Skeletal muscle satellite cell (primary cell): ENCODE measurements around the gene MAT1A.

Experiments
- H3K27me3 ChIP-seq: 2 replicates; pipeline ENCODE4 v1.7.0; 2013; ENCODE audit warnings: low read length; ENCODE audit not compliant: control insufficient read depth, insufficient read depth
- H3K36me3 ChIP-seq: 2 replicates; pipeline ENCODE4 v1.7.0; 2013; ENCODE audit warnings: mild to moderate bottlenecking, control low read depth, low read length; ENCODE audit not compliant: insufficient read depth
- H3K4me1 ChIP-seq: 2 replicates; pipeline ENCODE4 v1.7.0; 2013; ENCODE audit warnings: low read length; ENCODE audit not compliant: control insufficient read depth, insufficient read depth
- H3K4me2 ChIP-seq: 2 replicates; pipeline ENCODE4 v1.7.0; 2013; ENCODE audit warnings: mild to moderate bottlenecking, low read length
- H3K4me3 ChIP-seq: 2 replicates; pipeline ENCODE4 v1.7.0; 2013; ENCODE audit warnings: low read length
- H3K9ac ChIP-seq: 2 replicates; pipeline ENCODE4 v1.7.0; 2013; ENCODE audit warnings: mild to moderate bottlenecking, low read depth, low read length, moderate library complexity
- H3K9me3 ChIP-seq: replicated peaks from 2 replicates; pipeline ENCODE4 v1.7.0; 2013; ENCODE audit warnings: mild to moderate bottlenecking, control low read depth, low read length

The MAT1A gene

DNA sequence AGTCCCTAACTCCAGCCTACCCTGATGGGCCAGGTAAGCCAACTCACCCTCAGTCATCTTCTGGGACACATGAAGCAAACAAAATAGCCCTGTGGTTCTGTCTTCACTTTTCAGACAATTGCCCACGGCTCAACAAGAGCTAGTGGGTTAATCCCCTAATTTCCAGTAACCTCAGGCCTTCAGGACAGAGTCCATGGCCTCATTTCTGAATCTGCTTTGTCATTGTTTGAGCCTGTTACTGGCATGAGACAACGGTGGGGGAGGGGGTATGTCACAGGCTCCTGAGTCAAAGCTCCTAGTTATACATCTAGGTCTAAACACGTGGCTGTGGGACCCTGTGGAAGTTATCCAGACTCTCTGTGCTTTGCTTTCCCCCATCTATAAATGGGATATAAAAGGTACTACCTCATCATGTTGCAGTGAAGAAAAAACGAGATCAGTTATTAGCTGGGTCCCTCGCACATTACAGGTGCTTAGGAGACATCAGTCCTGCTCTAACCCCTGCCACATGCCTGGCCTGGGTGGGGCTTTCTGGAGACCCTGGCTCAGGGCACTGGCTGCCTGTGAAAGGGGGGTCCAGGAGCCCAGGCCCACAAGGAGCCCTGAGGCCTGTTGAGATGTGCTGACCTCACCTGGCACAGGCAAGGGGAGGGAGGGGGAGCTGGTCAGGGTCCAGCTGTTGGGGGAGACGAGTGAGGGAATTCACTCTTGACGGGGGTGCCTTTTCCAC is 16.5 kb downstream of the MAT1A start:
- no peak overlapping the region for H3K4me2 ChIP-seq

DNA sequence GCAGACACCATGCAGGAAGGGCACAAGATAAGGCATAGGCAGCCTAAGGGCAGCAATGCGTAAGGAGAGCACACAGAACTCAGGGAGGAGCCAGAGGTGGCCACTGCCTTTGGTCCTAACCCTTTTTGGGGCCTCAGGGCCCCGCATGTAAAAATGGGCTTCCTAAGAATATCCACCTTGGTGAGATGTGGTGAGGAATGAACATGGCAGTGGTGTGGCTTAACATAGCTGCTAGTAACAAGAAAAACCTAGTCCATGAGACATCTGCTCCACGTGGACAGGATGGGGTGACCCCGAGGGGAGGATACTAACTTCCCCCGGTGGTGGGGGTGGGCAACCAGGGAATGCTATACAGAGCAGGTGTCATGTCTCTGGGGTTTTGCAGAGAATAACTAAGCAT is 18.0 kb downstream of the MAT1A start:
- H3K9me3 ChIP-seq = no peaks in the 10 kb centered on the region
- no peaks in the 10 kb centered on the region for H3K36me3 ChIP-seq
- H3K4me2 ChIP-seq = no peak overlapping the region
- H3K27me3 ChIP-seq = peaks cover 11% of the 10 kb centered on the region
- H3K9ac ChIP-seq = no peak overlapping the region
- no peak overlapping the region for H3K4me3 ChIP-seq
- H3K4me1 ChIP-seq = no peaks in the 10 kb centered on the region

More for the DNA sequence above, 16.5 kb downstream of the MAT1A start:
- Histone ChIP-seq H3K9me3 (no peaks in the 10 kb centered on the region), H3K4me3 (no peak overlapping the region), H3K4me1 (no peaks in the 10 kb centered on the region), H3K27me3 (peaks cover 16% of the 10 kb centered on the region), H3K36me3 (no peaks in the 10 kb centered on the region), H3K9ac (no peak overlapping the region)

DNA sequence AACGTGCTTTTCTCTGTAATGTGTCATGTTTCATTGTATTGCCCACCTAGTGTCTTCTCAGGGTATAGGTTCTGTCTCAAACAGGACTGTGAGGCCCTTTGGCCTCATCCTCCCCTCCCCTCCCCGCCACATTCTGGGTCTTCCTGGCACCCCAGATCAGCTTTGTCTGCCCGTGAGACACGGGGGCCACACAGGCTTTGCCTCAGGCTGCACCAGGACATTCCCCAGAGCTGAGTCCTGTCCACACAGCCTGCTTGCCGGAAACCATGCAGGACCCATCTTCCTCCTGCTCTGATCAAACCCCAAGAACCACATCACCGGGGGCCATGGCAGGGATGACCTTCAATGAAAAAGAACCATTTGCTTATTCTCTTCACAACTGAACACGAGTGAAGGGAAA is 18.6 kb downstream of the MAT1A start:
- Histone ChIP-seq H3K9me3 (no peaks in the 10 kb centered on the region), H3K9ac (no peak overlapping the region), H3K4me3 (no peak overlapping the region), H3K4me1 (no peaks in the 10 kb centered on the region), H3K36me3 (no peaks in the 10 kb centered on the region), H3K4me2 (no peak overlapping the region), H3K27me3 (peaks cover 11% of the 10 kb centered on the region)

DNA sequence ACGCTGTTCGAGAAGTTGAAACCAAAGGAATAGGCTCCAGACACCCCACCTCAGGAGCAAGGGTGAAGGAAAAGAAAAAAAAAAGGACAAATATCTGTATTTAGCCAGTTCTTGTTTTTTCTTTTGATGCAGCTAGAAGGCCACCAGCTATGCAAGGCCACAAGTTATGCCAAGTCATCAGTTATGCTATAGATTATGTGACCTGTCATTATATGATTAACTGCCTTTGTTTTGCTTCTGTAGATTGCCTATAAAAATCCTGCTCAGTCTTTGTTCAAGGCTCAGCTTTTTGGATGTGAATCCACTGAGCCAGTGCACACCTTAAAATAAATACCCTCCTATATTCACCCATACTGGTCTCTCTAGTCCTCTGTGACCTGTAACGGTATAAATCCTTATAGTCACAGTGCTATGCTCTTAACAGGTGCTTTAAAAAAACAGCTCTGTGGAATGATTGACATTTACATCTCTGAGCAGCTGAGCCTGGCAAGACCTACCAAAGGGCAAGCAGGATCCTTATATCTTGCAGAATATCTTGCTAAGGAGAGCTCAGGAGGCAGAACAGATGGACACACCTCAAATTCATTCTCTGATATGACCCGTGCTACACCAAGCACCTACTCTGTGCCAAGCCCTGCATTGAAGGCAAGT is 20.4 kb downstream of the MAT1A start:
- H3K36me3 ChIP-seq = no peaks in the 10 kb centered on the region
- H3K4me1 ChIP-seq = no peaks in the 10 kb centered on the region
- H3K4me2 ChIP-seq = no peak overlapping the region
- H3K27me3 ChIP-seq = peaks cover 15% of the 10 kb centered on the region
- no peak overlapping the region for H3K9ac ChIP-seq
- no peak overlapping the region for H3K4me3 ChIP-seq
- H3K9me3 ChIP-seq = no peaks in the 10 kb centered on the region

DNA sequence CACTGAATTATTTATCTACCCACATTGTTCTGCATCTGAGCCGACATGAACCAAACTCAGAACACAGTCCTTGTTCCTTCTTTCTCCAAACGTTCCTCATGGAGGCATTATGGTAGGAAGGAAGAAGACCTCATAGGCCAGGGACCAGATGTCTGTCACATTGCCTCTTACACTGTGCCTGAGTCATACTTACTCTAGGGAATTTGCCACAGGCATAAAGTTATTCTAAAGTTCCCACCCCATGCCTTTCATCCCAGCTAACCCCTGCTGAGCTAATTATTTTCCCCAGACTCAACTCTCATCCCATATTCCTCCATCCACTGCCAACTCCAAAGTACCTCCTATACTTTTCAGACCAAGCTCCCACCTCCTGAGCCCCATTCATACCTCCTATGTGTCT is 21.2 kb downstream of the MAT1A start:
- Histone ChIP-seq H3K4me3 (no peak overlapping the region), H3K9me3 (no peaks in the 10 kb centered on the region), H3K27me3 (peaks cover 20% of the 10 kb centered on the region), H3K36me3 (no peaks in the 10 kb centered on the region), H3K9ac (no peak overlapping the region), H3K4me1 (no peaks in the 10 kb centered on the region), H3K4me2 (no peak overlapping the region)

DNA sequence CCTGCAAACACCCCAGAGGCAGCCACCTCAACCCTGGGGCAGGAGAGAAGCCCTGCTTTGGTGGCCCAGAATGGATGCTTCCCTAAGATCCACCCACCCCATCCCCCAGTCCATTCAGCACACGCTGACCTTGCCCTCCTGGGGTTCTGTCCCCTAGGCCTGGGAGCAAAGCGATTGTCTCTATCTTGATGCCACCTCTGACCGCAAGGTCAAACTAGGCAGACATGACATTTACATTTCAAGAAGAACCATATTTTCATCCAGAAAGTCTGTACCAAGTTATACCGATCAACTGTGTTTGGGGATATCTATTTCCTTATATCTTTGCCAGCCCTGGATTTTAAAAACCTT is 23.0 kb downstream of the MAT1A start:
- H3K4me2 ChIP-seq = no peak overlapping the region
- H3K4me3 ChIP-seq = no peak overlapping the region
- H3K27me3 ChIP-seq = peaks cover 23% of the 10 kb centered on the region
- H3K4me1 ChIP-seq = no peaks in the 10 kb centered on the region
- H3K9ac ChIP-seq = no peak overlapping the region
- H3K36me3 ChIP-seq = no peaks in the 10 kb centered on the region
- no peaks in the 10 kb centered on the region for H3K9me3 ChIP-seq

DNA sequence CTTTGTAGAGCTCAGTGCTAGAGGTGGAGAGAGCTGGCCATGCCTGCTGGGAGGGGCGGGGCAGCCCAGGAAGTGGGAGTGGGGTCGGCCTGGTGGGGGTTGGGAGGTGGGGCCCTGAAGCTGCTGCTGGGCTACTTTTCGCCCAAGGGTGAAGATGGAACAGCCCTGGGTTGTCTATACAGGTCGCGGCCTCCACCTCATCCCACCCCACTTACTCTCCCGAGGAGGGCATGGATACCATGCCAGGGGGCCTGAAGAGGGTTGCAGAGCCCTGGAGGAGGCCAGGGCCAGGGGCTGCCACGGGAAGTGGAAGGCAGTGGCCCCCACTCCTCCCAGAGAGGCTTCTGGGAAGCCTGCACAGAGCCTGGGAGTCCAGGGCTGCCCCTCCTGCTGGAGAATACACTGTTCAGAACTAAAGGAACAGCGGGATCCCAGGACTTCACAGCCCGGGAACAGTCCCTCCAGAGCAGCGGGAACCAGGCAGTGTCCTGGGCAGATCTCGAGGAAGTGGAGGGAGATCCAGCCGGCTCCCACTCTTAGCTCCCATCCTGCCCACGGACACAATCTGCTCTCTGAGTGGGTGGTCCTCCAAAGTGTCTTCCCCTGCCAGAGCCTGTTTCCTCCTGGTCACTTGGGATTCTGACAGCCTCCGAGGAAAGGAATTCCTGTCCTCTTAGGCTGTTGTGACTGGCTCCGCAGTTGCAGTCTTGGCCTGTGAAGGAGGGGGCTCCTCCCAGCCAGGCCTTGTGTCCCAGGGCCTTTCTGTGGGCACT is 23.5 kb downstream of the MAT1A start:
- H3K9ac ChIP-seq = no peak overlapping the region
- peaks cover 17% of the 10 kb centered on the region for H3K27me3 ChIP-seq
- H3K36me3 ChIP-seq = no peaks in the 10 kb centered on the region
- H3K4me2 ChIP-seq = no peak overlapping the region
- H3K4me1 ChIP-seq = no peaks in the 10 kb centered on the region
- no peaks in the 10 kb centered on the region for H3K9me3 ChIP-seq
- H3K4me3 ChIP-seq = no peak overlapping the region

DNA sequence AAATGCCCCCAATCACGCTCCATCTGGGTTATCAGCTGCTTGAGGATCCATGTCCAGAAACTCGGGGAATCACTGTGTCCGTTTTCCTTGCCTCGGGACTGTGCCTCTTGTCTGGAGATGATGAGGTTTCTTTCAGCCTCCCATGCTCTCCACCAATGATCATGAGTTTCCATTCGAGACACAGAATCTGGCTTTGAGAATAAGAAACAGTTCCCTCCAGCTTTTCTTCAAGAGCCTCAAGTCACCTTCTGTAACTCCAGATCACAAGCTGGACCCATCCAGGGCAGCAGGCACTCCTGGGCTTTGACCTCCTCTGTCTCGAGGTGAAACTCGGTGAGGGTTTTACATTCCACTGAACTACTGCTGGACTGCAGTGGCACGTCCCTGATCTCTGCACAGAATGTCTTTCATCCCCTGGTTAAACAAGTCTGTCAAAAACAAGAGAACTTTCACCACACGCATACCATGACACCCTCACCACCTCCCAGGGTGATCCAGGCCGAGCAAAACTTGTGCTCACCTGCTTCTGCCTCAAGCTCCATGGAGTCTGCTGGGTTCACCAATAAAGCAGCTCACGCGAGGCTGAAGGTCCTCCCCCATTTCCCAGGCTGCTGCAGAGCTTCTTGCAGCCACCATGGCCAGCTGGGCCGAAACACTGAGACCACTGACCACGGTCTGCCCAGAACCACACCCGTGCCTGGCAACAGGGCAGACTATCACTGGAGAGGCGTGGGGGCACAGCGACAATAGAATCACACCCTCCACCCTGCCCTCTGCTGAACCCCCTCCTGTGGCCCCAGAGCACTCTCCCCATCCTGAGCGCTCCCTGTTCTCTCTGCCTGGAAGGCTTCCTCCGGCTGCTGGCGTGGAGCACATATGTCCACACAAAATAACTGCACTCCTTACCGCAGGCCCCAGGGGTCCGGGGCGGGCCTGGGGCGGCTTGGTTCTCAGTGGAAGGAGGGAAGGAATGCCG is 25.1 kb downstream of the MAT1A start:
- Histone ChIP-seq H3K4me2 (no peak overlapping the region), H3K4me1 (no peaks in the 10 kb centered on the region), H3K9ac (no peak overlapping the region), H3K4me3 (no peak overlapping the region), H3K27me3 (peaks cover 16% of the 10 kb centered on the region), H3K9me3 (no peaks in the 10 kb centered on the region), H3K36me3 (no peaks in the 10 kb centered on the region)

DNA sequence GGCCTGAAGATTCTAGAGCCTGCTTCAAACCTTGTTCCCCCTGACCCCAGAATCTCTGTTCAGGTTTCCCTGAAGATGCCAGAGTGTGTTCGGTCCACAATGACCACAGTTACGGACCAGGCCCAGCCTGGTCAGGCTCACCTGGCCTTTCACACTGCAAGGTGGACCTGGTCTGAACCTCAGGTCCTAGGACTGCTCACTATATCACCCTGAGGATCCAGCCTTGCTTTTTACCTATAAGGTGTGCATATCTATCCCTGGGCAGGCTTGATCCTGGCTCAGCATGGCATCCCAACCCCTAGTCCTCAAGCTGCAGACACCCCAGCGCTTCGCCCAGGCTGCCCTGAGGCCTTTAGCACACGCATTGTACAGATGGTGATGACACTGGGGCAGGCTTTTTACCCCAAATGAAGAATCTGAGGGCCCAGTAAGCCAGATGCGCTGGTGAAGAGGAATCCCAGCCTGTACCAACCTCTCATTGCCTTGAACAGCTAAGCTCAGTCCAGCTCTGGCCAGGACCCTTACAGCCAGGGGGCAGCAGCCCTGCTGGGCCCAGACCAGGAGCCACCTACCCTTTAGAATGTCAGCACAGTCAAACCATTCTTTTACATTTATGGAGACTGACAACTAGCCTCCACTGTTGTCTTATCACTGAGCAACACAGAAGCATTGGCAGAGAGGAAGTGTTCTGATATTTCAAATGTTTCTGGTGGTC is 28.0 kb downstream of the MAT1A start:
- Histone ChIP-seq H3K36me3 (no peaks in the 10 kb centered on the region), H3K4me2 (no peak overlapping the region), H3K9ac (no peak overlapping the region), H3K9me3 (no peaks in the 10 kb centered on the region), H3K27me3 (peaks cover 20% of the 10 kb centered on the region), H3K4me3 (no peak overlapping the region), H3K4me1 (no peaks in the 10 kb centered on the region)

DNA sequence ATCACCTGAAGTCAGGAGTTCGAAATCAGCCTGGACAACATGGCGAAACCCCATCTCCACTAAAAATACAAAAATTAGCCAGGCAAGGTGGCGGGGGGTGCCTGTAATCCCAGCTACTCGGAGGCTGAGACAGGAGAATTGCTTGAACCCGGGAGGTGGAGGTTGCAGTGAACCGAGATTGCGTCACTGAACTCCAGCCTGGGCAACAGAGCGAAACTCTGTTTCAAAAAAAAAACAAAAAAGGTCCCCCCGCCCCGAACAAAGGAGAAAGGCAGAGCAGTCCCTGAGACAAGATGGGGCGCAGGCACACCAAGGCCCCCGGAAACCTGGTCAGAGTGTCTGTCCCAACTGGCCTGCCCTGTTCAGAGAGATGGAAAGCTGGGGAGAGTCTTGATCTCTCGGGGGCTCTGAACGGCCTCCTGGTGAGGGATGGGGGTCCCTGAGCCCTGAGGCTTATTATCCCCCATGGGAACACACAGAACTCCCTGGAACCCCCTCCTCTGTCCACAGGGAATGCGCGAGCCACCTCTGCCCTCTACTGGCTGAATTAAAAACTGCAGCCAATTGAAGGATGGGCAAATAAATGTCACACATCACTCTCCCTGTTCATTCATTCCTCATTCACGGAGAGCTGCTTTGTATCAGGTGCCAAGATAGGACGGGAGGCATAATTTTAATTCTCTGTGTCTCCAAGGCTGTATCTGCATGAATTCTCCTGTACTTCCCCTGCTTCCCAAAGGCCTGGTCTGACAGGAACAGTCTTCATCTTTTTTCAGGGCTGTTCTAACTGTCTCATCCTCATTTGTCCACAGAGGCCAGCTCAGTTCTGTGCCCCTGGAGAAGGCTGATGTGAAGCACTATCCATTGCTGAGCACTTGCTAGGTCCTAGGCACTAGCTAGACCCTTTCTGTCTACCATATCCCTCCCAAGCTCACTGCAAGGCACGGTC is 28.9 kb downstream of the MAT1A start:
- Histone ChIP-seq H3K9me3 (no peaks in the 10 kb centered on the region), H3K36me3 (no peaks in the 10 kb centered on the region), H3K9ac (no peak overlapping the region), H3K27me3 (peaks cover 20% of the 10 kb centered on the region), H3K4me2 (no peak overlapping the region), H3K4me1 (no peaks in the 10 kb centered on the region), H3K4me3 (no peak overlapping the region)
